HG03196 (cell line): ENCODE results near the gene SLC25A26.

Experiments used
- ATAC-seq: cut with Tn5 transposase; IDR thresholded peaks from one replicate; pipeline ENCODE4 v1.9.1; 2021; ENCODE audit not compliant: unreplicated experiment

SLC25A26 gene

GRCh38 chr3:66427352-66427751, 206.6 kb downstream of the SLC25A26 start:
- no peak for ATAC-seq

GRCh38 chr3:66427951-66428474, 207.2 kb downstream of the SLC25A26 start:
- ATAC-seq, result no peak
